Activated T-cell treated with anti-CD3 and anti-CD28 coated beads for 1 hour (primary cell): ENCODE results near the gene LBX2.

Source experiments
- DNase-seq: peaks from one replicate; pipeline ENCODE4 v3.0.0-alpha.2; 2020; ENCODE audit warnings: low read depth

LBX2 gene

DNA sequence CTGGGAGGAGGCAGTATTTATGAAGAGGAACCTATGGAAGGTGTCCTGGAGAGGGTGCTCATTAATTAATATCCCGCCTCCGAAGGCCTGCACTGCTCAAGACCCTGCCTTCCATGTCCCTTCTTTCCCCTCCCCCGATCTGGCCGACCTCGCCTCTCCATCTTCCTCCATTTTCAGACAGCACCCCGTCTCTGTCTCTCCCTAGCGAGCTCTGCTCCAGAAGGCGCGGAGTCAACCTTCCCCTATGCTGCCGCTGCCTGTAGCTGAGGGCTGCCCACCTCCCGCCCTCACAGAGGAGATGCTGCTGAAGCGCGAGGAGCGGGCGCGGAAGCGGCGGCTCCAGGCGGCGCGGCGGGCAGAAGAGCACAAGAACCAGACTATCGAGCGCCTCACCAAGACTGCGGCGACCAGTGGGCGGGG lies 42.3 kb downstream of the LBX2 start:
- no peak for DNase-seq

DNA sequence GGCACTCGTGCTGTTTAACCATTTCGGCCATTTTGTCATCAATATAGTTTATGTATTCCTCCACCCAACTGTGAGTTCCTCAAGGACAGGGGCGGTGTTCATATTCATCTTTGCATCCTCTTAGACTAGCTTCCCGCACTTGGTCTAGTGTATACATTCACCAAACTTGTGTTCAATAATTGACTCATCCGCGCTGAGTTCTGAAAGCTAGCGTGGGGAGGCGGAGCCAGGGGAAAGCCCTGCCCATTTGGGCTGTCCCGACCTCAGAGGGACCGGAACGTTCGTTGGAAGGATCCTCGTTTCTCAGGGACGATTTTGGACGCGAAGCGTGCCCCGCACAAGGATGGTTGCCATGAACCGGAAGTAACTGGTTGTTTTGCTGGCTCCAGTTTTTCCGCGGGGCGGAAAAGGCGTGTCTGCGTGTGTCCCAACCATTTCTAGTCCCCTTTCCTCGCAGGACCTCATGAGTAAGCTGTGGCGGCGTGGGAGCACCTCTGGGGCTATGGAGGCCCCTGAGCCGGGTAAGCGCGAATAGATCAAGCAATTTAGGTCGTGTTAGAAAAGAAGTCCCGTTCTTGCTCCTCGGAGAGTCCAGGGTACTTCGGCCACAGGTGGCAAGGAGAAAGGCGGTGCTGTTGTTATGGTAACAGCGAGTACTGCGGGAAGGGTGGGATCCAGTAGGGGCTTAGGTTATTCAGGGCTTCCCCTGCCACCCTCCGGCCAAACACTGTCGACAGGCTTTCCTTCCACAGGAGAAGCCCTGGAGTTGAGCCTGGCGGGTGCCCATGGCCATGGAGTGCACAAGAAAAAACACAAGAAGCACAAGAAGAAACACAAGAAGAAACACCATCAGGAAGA lies 44.5 kb downstream of the LBX2 start, which contains the start of gene INO80B:
INO80B (plus strand) TSS at position 434 of the 858 bp plus-strand sequence; CDS start at position 464, 30 bp downstream.
- peak; percentile 93 for DNase-seq

DNA sequence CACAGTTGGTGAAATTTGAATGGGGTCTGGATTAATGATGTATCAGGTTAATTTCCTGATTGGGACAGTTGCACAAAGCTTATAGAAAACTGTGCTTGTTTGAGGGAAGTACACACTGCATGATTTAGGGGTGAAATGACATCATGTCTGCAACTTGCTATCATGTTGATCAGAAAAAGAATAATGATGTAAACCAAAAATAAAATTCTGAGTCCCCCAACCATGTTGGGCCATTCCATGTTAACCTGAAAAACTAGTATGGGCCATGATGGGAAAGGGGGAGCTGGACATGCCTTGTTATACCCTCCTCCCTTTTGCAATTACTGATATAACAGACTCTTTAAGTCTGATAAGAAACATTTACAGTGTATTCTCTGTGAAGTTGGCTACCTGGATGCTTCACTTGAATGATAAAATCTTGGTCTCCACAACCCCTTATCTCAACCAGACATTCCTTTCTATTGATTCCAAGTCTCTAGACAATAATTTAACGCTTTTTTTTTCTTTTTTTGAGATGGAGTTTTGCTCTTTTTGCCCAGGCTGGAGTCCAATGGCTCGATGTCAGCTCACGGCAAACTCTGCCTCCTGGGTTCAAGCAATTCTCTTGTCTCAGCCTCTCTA lies 48.7 kb downstream of the LBX2 start:
- DNase-seq, result no peak

DNA sequence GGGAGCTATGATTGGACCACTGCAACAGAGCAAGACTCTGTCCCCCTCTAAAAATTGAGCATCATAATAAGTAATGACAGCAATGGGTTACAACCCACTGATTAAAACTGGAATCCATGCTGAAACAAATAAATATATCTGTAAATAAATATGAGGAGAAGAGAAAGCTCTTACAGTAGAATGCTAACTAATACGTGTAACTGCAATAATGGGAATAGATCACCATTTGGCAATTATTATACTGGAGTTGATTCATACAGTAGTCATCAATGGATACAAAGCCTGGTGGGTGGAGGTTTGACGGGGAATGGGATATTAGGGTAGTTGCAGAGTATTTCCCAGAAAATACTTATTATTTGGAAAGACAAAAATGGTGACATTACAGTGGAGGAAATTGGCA lies 50.6 kb downstream of the LBX2 start:
- DNase-seq, result no peak
